BE2C (cell line): Measurements from ENCODE around the gene MVB12B.

Experiments used
- DNase-seq: peaks from one replicate; pipeline ENCODE4 v3.0.0-alpha.2; 2020
- H3K27me3 ChIP-seq: fragments of 250-450 bp; sonication (Bioruptor Pico); 2 replicates; pipeline ENCODE4 v1.5.1; 2020; ENCODE audit warnings: mild to moderate bottlenecking
- H3K36me3 ChIP-seq: fragments of 250-450 bp; sonication (Bioruptor Pico); 2 replicates; pipeline ENCODE4 v1.5.1; 2020; ENCODE audit warnings: mild to moderate bottlenecking
- H3K4me1 ChIP-seq: fragments of 250-450 bp; sonication (Bioruptor Pico); 2 replicates; pipeline ENCODE4 v1.5.1; 2020
- H3K4me3 ChIP-seq: 2 replicates; pipeline ENCODE4 v1.5.1; 2011; ENCODE audit warnings: low read depth, low read length
- H3K9me3 ChIP-seq: fragments of 250-450 bp; sonication (Bioruptor Pico); 2 replicates; pipeline ENCODE4 v1.5.1; 2020
- CTCF ChIP-seq: IDR thresholded peaks from 2 replicates; pipeline ENCODE4 v1.5.1; 2012; ENCODE audit warnings: mild to moderate bottlenecking, low read depth, low read length

The MVB12B gene

DNA sequence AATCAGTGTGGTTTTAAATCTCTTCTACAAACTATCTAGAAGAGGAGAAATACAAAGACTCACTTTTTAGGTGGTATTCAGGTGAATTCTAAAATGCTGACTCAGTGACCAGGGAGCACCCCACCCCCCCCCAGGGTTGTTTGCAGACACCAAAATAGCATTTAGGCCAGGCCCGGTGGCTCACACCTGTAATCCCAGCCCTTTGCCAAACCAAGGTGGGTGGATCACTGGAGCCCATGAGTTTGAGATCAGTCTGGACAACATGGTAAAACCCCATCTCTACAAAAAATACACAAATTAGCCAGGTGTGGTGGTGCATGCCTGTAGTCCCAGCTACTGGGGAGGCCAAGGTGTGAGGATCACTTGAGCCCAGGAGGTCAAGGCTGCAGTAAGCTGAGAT, 168.1 kb downstream of the MVB12B start:
- 0 out of 2 replicates have a peak, but pooled peaks cover 4% of the 10 kb centered on the region for H3K4me1 ChIP-seq
- no peak for DNase-seq
- H3K27me3 ChIP-seq = peaks cover 4% of the 10 kb centered on the region
- no peaks in the 10 kb centered on the region for H3K36me3 ChIP-seq
- no peak overlapping the region for H3K4me3 ChIP-seq
- no peak for TF ChIP-seq CTCF
- no peaks in the 10 kb centered on the region for H3K9me3 ChIP-seq

GRCh38 chr9:126495411-126496180, 169.0 kb downstream of the MVB12B start:
- no peak for DNase-seq
- no peaks in the 10 kb centered on the region for H3K9me3 ChIP-seq
- H3K36me3 ChIP-seq = no peaks in the 10 kb centered on the region
- no peak overlapping the region for H3K4me3 ChIP-seq
- peaks cover 9% of the 10 kb centered on the region for H3K4me1 ChIP-seq
- no peak for TF ChIP-seq CTCF
- H3K27me3 ChIP-seq = peaks cover 4% of the 10 kb centered on the region

DNA sequence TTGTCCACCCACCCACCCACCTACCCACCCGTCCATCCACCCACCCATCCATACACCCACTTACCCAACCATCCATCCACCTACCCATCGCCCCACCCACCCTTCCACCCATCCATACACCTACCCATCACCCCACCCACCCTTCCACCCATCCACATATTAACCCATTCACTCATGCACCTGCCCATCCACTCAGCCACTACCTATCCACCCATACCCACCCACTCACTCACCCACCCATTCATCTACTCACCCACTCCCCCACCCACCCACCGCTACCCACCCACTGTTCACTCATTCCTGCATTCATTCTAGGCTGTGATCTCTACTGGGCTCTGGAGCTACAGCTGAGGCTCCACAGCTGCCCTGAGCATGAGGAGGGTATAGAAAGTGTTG, 169.6 kb downstream of the MVB12B start:
- Histone ChIP-seq H3K4me1 (peaks cover 10% of the 10 kb centered on the region), H3K36me3 (no peaks in the 10 kb centered on the region), H3K4me3 (no peak overlapping the region), H3K9me3 (no peaks in the 10 kb centered on the region), H3K27me3 (peaks cover under 1% of the 10 kb centered on the region; the same call in 1 of the 2 replicates)
- DNase-seq = no peak
- no peak for TF ChIP-seq CTCF

- no peak for DNase-seq
- Histone ChIP-seq H3K9me3 (no peaks in the 10 kb centered on the region), H3K4me3 (no peak overlapping the region), H3K36me3 (no peaks in the 10 kb centered on the region), H3K4me1 (peaks cover 17% of the 10 kb centered on the region), H3K27me3 (no peaks in the 10 kb centered on the region)
- no peak for TF ChIP-seq CTCF
These were observed 170.4 kb downstream of the MVB12B start for GRCh38 chr9:126496781-126497659.

DNA sequence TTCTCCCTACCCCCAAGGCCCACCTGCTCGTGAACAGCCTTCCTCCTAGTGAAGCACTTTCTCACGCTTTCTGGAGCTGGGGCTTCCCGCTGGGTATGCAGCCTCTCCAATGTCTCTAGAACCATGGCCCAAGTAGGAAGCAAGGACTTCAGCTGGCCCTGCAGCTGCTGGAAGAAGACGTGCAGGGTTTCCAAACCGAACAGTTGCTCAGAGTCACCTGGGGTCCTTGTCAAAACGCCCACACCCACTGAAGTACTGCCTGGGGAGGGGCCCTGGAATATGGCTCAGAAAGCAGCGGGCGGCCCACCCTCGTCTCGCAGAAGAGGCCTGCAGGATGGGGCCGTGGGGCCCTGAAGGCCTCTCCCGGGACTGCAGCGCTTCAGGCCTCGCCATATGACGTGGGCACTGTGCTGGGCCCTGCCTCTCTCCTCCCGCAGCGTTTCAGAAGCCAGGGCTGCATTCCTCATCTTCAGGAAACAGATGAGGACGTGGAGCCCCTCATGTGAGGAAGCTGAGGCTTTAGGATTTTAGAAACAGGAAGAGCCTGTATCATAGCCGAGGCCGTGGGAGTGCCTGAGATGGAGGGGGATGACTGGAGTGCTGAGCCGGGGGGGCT, 171.1 kb downstream of the MVB12B start:
- DNase-seq = no peak
- no peak overlapping the region for H3K4me3 ChIP-seq
- H3K36me3 ChIP-seq = no peaks in the 10 kb centered on the region
- no peak for TF ChIP-seq CTCF
- no peaks in the 10 kb centered on the region for H3K27me3 ChIP-seq
- peaks cover 21% of the 10 kb centered on the region for H3K4me1 ChIP-seq
- H3K9me3 ChIP-seq = no peaks in the 10 kb centered on the region
